AG08395 (cell line): ENCODE measurements around the gene TMA7B.

ENCODE experiments used
- DNase-seq: peaks from one replicate; pipeline ENCODE4 v3.0.0; 2012; ENCODE audit warnings: mixed read lengths, low spot score

Gene TMA7B

DNA sequence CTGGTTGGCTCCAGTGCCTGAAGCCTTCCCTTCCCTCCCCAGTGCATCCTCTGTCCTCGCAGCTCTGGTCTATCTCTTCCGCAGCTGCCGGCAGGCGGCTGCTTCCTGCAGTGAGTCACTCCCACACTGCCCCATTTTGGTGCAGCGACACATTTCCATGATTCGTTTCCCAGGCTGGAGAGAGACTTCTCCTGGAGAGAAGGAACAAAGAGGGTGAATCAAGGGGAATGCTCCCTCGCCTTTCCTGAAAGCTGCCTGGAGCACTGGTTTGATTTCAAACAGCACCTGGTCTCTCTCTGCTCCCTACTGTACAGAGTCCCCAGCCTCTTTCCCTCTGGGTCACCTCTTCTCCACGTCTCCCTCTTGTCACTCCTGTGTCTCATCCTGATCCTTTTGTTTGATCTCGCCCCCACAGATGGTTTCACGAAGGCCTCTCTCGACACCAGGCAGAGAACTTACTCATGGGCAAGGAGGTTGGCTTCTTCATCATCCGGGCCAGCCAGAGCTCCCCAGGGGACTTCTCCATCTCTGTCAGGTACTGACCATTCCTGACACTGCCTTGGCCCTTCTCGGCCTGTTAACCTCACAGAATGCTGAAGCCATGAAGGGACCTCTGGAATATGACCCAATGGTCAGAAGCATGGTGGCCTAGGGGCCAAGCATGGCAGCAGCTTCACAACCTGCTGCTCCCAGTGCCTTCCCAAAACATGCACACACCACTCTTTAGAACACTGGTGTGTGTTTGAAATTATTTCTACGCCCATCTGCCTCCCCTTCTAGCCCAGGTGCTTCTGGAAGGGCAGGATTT, at the start of gene TMA7B:
TMA7B (plus strand) TSS at position 758 of the 808 bp plus-strand sequence. CDS start 3,978 bp downstream, outside the sequence.
- DNase-seq = peak; percentile 68

DNA sequence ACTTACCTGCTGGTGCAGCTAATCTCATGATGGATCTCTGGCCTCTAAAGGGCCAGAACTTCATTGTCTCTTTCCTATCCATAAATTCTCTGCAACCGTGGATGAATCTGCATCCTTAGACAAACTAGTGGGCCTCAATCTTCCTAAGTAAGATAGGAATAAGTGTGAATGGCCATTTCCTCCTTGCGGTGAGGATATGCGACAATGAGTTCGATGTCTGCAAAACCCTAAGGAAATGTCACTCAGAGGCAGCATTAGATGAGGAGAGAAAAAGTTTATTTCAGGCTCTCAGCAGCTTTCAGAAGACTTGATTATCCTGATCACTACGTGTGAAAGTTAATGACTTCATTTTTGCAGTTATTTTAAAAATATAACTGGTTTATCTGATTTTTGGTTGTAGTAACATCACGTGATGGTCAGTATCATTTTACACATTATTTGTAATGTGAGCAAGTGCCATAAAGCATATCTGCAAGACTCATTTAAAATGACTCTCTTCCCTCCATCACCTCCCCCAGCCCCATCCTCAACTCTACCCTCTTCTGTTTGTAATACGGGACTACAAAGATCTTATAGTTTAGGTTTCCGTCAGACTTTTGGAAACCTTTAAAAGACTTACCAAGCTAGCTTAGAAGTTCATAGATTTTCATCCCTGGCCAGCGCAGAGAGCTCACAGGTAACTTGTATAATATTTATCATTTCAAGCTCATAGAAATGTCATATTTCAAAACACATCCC, 49.2 kb upstream of the TMA7B start:
- no peak for DNase-seq

DNA sequence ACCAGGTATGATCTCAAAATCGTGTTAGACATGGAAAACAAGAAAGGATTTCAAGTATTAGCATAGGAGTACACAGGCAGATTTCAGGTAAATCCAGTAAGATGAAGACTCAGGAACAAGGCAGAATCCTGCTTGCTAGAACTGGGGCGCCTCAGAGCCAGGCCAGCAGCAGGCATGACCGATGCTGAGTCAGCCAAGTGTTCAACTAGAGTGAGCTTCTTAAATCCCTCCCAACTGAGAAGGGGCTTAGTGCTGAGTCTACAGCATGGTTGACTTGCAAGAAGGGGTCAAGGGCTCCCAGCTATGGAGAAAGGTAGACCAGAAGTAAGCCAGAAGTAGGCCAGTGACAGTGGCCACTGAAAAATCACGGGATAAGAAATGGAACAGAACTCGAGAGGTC, 46.9 kb upstream of the TMA7B start:
- DNase-seq = no peak

DNA sequence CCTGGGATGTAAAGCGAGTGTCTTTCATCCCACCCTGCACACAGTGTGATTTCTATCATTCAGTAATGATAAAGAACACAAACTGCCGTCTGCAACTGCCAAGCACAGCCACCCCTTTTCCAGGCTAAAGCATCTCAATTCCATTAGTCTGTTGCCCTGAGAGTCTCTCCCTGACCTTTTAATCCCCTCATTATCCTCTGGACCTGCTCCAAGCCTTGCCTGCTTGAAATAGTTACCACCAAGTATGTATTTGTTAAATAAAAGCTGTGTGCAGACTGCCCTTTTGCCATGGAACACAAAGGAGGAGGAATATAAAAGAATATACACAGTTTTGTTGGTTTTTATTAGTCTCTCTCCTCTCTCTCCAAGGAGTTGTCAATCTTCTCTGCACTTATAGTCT, 46.3 kb upstream of the TMA7B start:
- DNase-seq = no peak

DNA sequence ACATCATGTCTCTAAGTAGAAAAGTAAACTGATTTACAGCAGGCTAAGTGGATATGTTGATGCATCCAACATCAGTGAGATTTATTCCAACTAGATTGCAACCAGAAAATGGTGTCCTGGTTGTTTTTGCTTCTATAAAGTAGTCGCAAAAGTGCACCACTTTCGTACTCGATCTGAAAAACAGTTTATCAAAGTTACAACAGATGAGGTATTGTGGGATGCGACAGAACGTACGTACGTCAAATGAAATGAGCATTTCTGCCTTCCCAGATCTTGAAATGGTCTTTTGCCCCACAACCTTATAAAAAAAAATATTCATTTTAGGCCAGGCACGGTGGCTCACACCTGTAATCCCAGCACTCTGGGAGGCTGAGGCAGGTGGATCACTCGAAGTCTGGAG, 45.6 kb upstream of the TMA7B start:
- no peak for DNase-seq

DNA sequence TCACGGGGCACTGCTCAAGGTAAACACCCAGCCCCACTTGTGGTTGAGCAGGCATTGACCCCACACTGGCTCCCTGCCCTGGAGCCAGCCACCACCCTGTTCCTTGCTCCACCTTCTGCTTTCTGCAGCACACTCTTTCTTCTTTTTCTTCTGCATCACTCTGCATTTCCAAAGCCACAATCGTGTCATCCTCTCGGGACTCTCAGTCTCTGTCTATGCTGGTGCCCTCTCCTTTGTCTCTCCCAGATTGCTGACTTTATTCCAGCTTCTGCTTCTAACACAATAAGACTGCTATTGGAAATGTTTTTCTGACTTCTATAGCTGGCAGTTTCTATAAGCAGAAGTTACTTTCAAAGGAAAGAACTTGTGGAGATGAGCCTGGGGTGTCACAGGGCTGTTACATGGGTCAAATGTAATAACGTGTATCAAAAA, 44.9 kb upstream of the TMA7B start:
- no peak for DNase-seq

DNA sequence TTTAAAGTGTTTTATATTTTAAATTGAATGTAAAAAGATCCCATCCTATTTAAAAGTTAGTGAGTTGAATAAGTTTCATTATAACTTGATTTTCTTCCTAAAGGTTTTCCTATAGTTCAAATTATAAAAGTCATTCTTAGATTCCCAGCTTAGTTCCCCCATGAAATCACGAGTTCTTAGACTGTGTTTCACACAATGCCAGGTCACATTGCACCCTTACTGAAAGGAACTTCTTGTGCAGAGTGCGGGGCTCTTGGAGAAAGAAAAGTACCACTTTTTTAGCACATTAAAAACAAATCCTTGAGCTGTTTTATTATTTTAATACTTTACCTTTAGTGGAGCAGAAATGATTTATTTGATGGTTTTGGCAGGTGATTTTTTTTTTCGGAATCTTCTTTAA, 43.7 kb upstream of the TMA7B start:
- no peak for DNase-seq

DNA sequence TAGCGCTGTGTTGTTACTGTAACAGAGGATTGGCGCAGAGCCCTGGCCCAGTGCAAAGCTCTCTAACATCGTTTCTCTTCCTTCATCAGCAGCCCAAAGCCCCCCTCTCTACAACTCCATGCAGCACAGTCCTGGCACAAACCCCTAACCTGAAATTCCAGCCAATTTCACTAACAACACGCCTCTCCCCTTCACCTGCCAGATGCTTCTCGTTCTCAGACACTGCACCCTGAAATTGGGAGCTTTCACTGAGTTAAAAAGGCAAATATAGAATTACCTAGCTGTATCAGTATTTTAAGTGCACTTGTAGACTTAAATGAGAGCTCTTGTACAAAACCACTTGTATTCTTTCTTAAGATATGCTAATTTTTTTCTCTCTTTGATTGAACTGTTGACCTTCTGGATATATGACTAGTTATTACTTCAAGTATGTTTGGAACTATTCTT, 43.0 kb upstream of the TMA7B start:
- no peak for DNase-seq

DNA sequence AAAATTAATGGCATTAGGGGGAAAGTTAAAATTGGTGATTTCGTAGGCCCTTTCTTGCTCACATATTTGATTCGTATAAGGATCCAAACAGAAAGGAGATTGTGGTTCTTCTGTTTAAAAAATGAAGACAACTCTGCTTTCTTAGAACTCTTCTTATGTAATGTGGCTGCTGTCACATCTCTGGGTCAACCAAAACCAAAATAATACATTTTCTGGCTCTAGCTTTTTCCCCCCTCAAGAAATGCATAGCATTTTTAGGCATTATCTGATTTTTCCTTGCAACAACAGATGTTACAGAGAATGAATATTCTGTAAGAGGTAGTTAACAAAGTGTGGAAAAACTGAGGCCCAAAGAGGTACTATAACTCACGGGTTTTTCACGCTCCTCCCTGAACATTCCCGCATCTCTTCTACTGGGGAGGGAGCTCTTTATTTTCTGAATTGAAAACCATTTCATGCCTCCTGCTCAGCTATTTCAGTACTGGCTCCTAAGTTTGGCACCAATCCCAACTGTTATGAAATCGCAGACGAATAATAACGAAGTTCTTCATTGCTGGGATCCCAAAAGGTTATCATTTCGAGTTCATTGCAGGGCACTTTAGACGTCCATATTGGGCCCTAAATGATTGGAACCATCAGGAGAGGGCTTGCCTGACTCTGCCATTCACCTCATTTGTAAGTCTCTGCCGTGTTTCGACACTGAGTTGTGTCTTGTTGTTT, 42.3 kb upstream of the TMA7B start:
- DNase-seq = peak; percentile 5

DNA sequence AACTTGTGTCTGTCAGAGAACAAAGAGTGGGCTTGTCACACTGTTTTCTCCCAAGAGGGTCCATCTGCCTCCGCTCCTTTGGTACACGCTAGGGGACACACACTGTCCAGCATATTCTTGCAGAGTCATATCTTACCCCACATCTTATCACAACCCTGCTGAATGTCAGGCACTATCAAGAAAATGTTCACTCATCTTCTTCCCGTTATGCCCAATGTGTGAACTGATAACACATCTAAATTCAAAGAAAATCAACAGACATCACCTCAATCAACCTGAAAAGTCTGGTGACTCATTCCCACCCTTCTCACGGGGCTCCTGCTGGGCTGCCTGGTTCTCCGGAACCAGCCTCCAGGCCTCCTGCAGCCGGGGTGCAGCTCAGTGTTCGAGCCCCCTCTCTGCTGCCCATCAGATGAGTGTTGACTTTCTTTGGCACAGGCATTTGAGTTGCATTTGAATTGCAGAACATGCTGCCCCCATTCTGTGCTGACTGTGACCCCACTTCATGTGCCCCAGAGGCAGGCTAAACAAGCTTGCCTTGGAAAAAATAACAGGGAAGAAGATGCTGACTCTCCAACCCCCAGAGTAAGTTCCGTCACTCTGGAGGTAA, 40.0 kb upstream of the TMA7B start:
- no peak for DNase-seq

DNA sequence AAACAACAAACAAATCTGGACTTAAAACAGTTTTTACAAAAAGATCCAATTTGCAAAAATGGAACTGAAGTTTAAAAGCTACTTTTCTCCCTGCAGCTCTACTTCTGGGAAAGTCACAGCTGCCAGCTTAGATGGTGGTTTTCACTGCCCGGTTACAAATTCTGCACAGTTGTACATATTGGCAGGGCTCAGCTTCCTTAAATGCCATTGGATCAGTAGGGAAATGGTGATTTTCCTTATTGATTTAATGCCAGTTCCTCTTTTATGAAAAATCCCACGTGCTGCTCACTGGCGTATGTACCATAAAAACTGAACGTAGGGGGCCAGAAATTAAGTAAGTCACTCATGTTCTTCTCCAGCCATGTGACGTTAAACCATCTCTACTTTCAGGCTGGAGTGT, 36.5 kb upstream of the TMA7B start:
- no peak for DNase-seq

DNA sequence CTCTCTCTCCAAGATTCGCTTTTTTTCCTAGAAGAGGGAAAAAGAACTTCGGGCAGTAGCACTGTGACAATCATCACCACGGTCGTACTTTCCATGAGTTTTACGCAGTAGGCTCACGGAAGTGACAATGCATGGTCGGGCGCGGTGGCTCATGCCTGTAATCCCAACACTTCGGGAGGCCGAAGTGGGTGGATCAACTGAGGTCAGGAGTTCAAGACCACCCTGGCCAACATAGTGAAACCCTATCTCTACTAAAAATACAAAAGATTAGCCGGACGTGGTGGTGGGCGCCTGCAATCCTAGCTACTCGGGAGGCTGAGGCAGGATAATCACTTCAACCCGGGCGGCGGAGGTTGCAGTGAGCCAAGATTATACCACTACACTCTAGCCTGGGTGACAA, 35.9 kb upstream of the TMA7B start:
- no peak for DNase-seq

DNA sequence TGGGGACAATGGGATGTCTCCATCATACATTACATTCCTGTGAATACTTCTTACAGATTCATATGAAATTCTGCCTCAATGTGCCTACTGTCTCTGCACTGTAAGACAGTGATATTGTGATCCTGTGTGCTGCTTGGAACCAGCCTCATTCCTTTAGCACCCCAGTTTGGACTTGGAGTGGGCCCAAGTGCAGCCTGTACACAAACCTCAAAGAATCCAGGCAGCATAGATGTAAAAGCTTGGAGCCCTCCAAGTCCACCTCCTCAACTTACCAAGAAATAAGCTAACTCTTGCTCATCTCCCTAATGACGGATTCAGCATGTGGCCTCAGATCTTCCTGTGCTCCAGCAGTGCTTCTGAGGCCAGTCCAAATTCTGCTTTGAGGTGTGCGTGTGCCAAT, 34.9 kb upstream of the TMA7B start:
- no peak for DNase-seq

DNA sequence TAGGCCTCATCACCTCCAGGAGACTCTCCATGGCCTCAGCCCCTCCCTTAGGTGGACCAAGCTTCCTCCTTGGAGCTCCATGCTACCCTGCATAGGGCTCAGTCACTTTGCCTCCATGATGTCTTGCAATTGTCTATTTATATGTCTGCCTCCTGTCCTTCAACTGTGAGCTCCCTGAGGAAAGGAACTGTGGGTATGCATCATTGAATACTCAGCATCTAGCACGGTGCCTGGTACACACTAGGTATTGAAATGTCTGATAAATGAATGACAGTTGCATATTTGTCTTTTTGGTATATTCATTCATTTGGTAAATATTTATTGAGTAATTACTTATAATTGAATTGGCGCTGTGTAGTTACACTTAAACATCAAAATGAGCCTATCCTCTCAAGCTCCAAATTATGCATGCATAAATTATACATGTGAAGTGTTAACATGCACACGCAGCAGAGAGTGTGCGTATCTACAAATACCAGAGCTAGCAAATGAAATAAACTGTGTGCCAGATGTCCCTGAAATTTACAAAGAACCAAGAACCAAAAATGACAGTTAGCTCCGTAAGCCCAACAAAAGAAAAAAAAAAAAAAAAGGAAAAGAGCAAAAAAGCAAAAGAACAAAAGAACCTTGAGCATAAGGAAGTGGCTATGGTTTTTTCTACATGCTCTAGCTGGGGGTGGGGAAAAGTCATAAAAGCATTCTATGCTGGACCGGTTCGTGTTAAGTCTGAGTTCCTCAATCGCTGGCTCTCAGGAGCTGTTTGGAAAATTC, 34.1 kb upstream of the TMA7B start:
- no peak for DNase-seq

DNA sequence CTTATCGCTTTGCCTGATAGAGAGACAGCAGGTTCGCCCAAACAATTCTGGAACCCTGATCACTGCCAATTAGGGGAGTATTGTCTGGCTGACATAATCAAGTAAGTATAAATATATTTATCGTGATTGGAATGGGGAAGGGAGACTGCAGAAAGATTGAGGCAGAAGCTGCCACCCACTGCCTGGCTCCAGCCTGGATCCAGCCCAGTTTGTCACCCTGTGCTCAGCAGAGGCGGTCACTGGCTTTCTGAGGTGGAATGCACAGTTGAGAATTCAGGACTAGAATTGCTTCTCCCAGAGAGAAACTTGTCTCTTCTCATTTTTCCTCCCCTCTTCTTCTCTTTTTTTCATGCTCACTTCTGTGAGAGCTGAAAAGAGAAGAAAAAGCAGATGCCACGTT, 33.4 kb upstream of the TMA7B start:
- no peak for DNase-seq

DNA sequence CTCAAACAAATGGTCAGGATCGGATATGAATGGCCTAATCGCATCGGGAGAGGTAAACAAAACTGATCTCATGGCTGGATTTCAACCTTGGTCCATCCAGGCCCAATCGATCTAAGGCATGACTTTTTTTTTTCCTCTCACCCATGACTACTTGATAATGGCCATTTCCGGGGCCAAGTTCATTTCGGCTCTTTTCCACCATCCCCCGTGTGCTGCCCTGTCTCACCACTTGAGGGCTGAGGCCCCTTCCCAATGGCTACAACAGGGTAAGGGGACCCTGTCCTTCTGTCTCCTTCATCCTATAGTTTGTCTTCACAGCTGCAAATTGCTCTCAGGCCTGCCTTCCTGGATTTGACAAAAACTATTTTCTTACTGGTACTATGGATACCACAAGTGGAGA, 32.7 kb upstream of the TMA7B start:
- DNase-seq = no peak

DNA sequence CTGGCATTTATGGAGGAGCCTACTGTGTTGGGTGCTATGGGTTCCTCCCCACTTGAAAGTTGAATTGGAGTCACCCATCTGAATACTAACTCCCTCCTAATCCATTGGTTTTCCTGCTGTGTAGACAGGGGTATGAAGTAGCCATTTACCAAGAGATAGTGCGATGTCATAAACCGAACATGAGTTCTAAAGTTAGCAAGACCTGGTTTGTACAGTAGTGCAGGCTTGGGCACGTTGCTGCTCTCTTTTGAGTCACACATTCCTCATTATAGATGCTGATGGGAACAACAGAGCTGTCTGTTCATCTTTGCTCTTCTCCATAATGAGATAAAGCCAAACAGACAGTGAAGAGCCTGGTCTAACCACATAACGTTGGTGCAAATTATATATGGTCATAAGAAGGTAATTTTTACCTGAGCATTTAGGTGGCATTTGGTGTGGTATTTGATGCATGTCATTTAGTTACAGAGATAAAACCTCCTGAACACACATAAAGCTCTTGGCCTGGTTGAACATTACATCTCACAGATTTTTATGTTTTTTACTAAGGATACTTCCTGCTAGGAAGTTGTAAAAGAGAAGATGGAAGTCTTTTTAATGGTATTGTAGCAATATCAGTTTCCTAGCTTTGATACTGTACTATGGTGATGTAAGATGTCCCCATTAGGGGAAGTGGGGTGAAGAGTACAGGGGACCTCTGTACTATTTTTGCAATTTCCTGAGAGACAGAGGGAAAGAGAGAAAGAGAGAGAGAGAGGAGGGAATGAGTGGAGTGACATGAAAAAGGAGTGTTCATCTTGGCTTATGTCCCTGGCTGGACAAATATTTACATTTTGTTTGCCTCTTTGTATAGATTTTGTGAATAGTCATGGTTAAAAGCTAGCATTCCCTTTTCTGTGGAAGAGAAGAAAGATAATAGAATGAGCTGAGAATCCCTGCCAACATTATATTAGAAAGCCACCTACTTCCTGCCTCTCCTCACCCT, 31.4 kb upstream of the TMA7B start:
- no peak for DNase-seq

DNA sequence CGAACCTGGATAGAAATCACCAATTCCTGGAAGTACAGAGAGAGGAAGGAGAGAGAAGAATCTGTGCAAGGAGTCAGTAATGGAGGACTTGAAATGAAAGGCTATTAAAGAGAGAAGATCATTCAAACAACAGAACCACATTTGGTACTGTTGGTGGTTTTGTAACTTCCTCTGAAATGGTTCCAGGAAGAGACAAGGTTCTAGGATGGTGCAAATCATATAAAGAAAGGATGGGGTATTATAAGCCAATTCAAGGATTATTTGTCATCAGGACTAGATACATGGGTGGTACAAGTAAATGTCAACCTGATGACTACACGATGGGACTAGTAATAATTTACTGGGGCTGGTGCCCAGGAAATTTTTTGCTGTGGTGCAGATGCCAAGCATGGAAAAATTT, 28.9 kb upstream of the TMA7B start:
- DNase-seq = no peak

DNA sequence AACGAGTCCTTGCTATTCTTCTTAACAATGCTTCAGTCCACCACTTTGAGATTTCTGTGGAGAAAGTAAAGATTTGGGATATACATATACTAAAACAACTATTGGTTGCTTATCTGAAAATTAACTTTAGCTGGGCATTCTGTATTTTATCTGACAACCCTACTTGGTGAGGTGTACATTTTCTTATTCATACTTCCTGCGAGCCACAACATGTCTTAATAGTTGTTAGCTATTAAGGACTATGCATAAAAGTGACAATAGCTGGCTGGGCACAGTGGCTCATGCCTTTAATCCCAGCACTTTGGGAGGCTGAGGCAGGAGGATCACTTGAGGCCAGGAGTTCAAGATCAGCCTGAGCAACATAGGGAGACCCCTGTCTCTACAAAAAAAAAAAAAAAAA, 28.0 kb upstream of the TMA7B start:
- DNase-seq = no peak

DNA sequence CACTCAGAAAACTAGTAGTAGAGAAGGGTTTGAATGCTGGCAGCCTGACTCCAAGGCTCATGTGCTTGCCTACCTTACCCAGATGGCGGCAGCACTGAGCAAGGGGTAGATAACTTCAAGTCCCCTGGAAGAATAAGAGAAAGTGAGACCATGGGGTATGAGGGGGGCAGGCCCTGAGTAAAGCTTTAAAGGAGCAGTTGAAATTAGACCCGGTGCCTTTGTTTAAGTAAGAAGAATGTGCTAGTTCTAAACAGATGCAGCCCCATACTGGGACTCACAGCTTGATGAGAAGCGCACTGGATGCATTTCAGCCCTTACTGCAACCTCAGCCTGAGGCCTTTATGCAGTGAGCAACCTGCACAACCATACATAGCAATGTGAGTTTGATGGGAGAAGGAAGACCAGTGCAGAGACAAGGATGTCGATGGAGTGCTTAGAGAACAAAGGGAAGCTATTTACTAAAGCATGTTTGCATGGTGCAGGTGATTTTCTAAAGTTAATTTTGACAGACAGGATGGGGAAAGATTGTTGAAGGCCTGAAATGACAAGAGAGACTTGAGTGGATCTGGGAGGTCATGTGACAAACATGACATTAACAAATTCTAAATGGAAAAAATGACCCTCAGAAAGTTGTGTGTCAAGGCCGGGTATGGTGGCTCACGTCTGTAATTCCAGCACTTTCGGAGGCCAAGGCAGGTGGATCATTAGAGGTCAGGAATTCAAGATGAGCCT, 27.1 kb upstream of the TMA7B start:
- DNase-seq = peak; percentile 10
